HL-60 (cell line): Measurements from ENCODE around the gene HK3.

Experiments
- DNase-seq, 2 experiments: peaks; one replicate each; pipeline ENCODE4 v3.0.0-alpha.2; 2010 to 2020; ENCODE audit warnings: low read depth in 1 of 2, low spot score in 1 of 2
- H3K27ac ChIP-seq: fragments of 250-450 bp; sonication (Bioruptor Pico); replicated peaks from 2 replicates; pipeline ENCODE4 v1.5.1; 2020; ENCODE audit warnings: mild to moderate bottlenecking, moderate library complexity
- H3K27me3 ChIP-seq: fragments of 250-450 bp; sonication (Bioruptor Pico); 2 replicates; pipeline ENCODE4 v1.5.1; 2021; ENCODE audit warnings: mild to moderate bottlenecking, moderate library complexity; ENCODE audit not compliant: insufficient read depth, poor library complexity, severe bottlenecking
- H3K4me3 ChIP-seq: replicated peaks from 2 replicates; pipeline ENCODE4 v1.5.1; 2011; ENCODE audit warnings: mild to moderate bottlenecking, control low read depth, low read length; ENCODE audit not compliant: insufficient read depth
- GABPA ChIP-seq: IDR thresholded peaks from 2 replicates; pipeline ENCODE4 v1.6.1; 2012; ENCODE audit warnings: low read depth
- POLR2AphosphoS5 ChIP-seq: IDR thresholded peaks from 2 replicates; pipeline ENCODE4 v1.6.1; 2012; ENCODE audit warnings: low read depth
- REST ChIP-seq: IDR thresholded peaks from 2 replicates; pipeline ENCODE4 v1.6.1; 2012; ENCODE audit warnings: low read depth; ENCODE audit not compliant: insufficient replicate concordance
- SPI1 ChIP-seq: IDR thresholded peaks from 2 replicates; pipeline ENCODE4 v1.6.1; 2012; ENCODE audit warnings: low read depth, mild to moderate bottlenecking, borderline replicate concordance
- TF ChIP-seq, protein P1 (sequence below): IDR thresholded peaks from one replicate; pipeline ENCODE4 v1.5.1; 2011; ENCODE audit warnings: low read length, control low read depth, inconsistent platforms; ENCODE audit not compliant: insufficient read depth

The HK3 gene

DNA sequence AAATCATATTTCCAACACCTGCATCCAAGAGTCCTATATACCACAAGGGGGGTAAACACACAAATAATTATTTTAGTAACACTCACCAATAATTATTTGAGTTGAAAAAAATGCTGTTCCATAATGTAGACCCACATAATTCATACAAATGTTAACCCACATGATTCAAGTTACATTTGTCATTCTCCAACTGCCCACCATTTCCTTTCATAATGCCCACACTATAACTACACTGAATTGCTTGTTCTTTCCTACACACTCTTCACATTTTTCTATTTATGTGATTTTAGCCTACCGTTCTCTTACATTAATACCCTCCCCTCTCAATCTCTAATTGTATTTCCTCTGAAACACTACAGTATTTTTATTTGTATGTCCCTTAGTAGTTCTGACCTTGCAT is 35.9 kb upstream of the HK3 start:
- Histone ChIP-seq H3K4me3 (no peak overlapping the region), H3K27ac (no peak overlapping the region), H3K27me3 (no peaks in the 10 kb centered on the region)
- no peak for TF ChIP-seq SPI1
- no peak for TF ChIP-seq POLR2AphosphoS5
- TF ChIP-seq, protein P1, sequence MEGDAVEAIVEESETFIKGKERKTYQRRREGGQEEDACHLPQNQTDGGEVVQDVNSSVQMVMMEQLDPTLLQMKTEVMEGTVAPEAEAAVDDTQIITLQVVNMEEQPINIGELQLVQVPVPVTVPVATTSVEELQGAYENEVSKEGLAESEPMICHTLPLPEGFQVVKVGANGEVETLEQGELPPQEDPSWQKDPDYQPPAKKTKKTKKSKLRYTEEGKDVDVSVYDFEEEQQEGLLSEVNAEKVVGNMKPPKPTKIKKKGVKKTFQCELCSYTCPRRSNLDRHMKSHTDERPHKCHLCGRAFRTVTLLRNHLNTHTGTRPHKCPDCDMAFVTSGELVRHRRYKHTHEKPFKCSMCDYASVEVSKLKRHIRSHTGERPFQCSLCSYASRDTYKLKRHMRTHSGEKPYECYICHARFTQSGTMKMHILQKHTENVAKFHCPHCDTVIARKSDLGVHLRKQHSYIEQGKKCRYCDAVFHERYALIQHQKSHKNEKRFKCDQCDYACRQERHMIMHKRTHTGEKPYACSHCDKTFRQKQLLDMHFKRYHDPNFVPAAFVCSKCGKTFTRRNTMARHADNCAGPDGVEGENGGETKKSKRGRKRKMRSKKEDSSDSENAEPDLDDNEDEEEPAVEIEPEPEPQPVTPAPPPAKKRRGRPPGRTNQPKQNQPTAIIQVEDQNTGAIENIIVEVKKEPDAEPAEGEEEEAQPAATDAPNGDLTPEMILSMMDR, result no peak
- no peak for TF ChIP-seq GABPA
- TF ChIP-seq REST, result no peak
- no peak for DNase-seq

GRCh38 chr5:176934309-176934930 is 35.3 kb upstream of the HK3 start:
- no peak for DNase-seq
- no peak overlapping the region for H3K27ac ChIP-seq
- H3K4me3 ChIP-seq, result no peak overlapping the region
- no peak for TF ChIP-seq SPI1
- no peak for TF ChIP-seq REST
- H3K27me3 ChIP-seq, result no peaks in the 10 kb centered on the region

GRCh38 chr5:176929654-176930053 is 30.5 kb upstream of the HK3 start:
- Histone ChIP-seq H3K27ac (no peak overlapping the region), H3K27me3 (no peaks in the 10 kb centered on the region), H3K4me3 (no peak overlapping the region)
- no peak for DNase-seq
- TF ChIP-seq GABPA (no peak), POLR2AphosphoS5 (no peak), SPI1 (no peak), REST (no peak)
- TF ChIP-seq, protein P1, result no peak

DNA sequence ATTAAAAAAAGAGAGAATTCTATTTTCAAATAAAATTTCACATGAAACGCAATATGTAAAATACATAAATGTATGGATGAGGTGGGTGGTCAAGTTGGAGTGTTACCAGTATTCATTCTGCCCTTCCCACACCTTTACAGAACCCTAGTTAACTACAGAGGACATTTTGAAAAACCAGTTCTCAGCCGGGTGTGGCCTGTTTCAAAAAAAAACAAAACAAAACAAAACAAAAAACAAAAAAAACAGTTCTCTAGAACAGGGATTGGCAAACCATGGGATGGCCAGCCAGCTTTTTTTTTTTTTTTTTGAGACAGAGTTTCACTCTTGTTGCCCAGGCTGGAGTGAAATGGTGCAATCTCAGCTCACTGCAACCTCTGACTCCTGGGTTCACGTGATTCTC is 28.4 kb upstream of the HK3 start:
- no peak for DNase-seq
- no peak overlapping the region for H3K27ac ChIP-seq
- H3K4me3 ChIP-seq, result no peak overlapping the region
- TF ChIP-seq SPI1 (no peak), GABPA (no peak), POLR2AphosphoS5 (no peak), REST (no peak)
- TF ChIP-seq, protein P1, result no peak
- H3K27me3 ChIP-seq, result no peaks in the 10 kb centered on the region
